HL-60 (cell line): ENCODE data around the gene ARFGEF3.

Source experiments
- GABPA ChIP-seq: IDR thresholded peaks from 2 replicates; pipeline ENCODE4 v1.6.1; 2012; ENCODE audit warnings: low read depth
- POLR2AphosphoS5 ChIP-seq: IDR thresholded peaks from 2 replicates; pipeline ENCODE4 v1.6.1; 2012; ENCODE audit warnings: low read depth
- SPI1 ChIP-seq: IDR thresholded peaks from 2 replicates; pipeline ENCODE4 v1.6.1; 2012; ENCODE audit warnings: low read depth, mild to moderate bottlenecking, borderline replicate concordance
- TF ChIP-seq, protein P1 (sequence below): IDR thresholded peaks from one replicate; pipeline ENCODE4 v1.5.1; 2011; ENCODE audit warnings: low read length, control low read depth, inconsistent platforms; ENCODE audit not compliant: insufficient read depth
- TF ChIP-seq, protein P2 (sequence below): IDR thresholded peaks from 2 replicates; pipeline ENCODE4 v1.6.1; 2012; ENCODE audit warnings: low read depth; ENCODE audit not compliant: insufficient replicate concordance

DNA sequence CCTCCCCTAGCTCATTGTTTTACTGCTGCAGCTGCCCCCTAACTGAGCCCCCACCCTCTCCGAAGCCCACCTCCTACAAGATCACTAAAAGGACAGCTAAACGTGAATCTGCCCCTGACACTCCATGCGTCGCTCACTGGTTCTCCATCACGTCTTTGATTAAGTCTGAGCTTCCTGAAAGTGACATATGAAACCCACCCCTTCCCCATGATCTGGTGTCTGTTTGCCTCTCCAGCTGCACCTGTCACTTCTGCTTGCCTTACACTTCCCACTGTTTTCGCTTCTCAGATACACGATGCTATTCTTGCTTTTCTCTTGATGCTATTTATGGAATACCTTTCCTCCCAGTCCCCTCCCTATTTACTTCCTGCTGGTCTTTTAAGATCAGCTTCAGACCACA, 46.5 kb upstream of the ARFGEF3 start:
- TF ChIP-seq, protein P1, sequence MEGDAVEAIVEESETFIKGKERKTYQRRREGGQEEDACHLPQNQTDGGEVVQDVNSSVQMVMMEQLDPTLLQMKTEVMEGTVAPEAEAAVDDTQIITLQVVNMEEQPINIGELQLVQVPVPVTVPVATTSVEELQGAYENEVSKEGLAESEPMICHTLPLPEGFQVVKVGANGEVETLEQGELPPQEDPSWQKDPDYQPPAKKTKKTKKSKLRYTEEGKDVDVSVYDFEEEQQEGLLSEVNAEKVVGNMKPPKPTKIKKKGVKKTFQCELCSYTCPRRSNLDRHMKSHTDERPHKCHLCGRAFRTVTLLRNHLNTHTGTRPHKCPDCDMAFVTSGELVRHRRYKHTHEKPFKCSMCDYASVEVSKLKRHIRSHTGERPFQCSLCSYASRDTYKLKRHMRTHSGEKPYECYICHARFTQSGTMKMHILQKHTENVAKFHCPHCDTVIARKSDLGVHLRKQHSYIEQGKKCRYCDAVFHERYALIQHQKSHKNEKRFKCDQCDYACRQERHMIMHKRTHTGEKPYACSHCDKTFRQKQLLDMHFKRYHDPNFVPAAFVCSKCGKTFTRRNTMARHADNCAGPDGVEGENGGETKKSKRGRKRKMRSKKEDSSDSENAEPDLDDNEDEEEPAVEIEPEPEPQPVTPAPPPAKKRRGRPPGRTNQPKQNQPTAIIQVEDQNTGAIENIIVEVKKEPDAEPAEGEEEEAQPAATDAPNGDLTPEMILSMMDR, result no peak
- TF ChIP-seq, protein P2, sequence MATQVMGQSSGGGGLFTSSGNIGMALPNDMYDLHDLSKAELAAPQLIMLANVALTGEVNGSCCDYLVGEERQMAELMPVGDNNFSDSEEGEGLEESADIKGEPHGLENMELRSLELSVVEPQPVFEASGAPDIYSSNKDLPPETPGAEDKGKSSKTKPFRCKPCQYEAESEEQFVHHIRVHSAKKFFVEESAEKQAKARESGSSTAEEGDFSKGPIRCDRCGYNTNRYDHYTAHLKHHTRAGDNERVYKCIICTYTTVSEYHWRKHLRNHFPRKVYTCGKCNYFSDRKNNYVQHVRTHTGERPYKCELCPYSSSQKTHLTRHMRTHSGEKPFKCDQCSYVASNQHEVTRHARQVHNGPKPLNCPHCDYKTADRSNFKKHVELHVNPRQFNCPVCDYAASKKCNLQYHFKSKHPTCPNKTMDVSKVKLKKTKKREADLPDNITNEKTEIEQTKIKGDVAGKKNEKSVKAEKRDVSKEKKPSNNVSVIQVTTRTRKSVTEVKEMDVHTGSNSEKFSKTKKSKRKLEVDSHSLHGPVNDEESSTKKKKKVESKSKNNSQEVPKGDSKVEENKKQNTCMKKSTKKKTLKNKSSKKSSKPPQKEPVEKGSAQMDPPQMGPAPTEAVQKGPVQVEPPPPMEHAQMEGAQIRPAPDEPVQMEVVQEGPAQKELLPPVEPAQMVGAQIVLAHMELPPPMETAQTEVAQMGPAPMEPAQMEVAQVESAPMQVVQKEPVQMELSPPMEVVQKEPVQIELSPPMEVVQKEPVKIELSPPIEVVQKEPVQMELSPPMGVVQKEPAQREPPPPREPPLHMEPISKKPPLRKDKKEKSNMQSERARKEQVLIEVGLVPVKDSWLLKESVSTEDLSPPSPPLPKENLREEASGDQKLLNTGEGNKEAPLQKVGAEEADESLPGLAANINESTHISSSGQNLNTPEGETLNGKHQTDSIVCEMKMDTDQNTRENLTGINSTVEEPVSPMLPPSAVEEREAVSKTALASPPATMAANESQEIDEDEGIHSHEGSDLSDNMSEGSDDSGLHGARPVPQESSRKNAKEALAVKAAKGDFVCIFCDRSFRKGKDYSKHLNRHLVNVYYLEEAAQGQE, result no peak
- TF ChIP-seq POLR2AphosphoS5 (no peak), GABPA (no peak), SPI1 (no peak)
